GM21360 (cell line): ENCODE results near the gene PLSCR4.

Experiments
- ATAC-seq: cut with Tn5 transposase; IDR thresholded peaks from one replicate; pipeline ENCODE4 v1.9.1; 2021; ENCODE audit warnings: mild to moderate bottlenecking, moderate library complexity; ENCODE audit not compliant: unreplicated experiment

The PLSCR4 gene

GRCh38 chr3:146196789-146197188 lies 54.1 kb downstream of the PLSCR4 start:
- ATAC-seq: no peak

GRCh38 chr3:146195605-146196004 lies 55.3 kb downstream of the PLSCR4 start:
- ATAC-seq: no peak

GRCh38 chr3:146195030-146195429 lies 55.9 kb downstream of the PLSCR4 start:
- ATAC-seq: no peak

- ATAC-seq: no peak
Measured at GRCh38 chr3:146191051-146191450, 59.9 kb downstream of the PLSCR4 start.

GRCh38 chr3:146189519-146190173 lies 61.3 kb downstream of the PLSCR4 start:
- peak; percentile 95 for ATAC-seq

DNA sequence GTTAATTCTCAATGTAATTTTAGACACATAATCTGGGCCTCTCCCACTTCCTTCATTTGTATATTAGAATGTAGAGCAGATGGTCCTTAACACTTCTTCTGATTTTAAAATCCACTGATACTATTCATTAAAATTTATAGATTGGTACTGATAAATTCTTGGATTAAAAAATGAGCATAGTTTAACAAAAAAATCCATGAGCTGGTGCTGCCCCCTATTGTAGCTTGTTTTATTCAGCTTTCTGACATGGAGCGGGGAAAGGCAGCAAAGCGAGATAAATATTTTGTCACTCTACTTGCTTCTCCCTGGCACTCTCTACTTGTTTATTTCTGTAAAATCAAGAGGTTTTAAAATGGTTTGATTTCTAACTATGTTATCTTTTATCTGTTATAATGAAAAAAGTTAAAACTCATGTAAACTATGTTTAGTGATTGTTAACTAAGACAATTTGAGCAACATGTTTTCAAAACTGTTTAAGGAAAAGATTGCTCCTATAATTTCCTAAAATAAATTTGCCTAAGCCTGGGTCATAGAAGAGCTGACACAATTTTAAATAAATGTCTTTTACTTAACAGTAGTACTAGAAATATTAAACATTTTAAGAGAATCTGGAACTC lies 63.5 kb downstream of the PLSCR4 start:
- ATAC-seq: no peak

GRCh38 chr3:146184241-146185015 lies 66.5 kb downstream of the PLSCR4 start:
- ATAC-seq: no peak

DNA sequence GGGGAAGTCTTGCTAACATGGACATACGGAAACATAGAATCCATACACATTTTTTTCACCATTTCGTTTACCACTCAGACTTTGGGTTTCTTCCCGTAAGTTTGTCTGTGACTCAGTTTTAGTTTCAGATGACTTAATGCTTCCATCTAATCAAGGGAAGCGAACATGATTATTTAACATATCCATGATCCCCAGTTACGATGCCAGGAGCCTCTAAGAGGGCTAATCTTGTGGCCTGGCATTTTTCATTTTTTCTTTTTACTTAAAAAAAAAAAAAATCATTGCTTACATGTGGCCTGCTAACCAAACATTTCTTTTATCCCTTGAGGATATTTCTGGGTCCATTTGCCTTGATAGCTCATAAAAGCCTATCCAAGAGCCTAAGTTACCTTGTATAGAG lies 69.7 kb downstream of the PLSCR4 start:
- no peak for ATAC-seq

DNA sequence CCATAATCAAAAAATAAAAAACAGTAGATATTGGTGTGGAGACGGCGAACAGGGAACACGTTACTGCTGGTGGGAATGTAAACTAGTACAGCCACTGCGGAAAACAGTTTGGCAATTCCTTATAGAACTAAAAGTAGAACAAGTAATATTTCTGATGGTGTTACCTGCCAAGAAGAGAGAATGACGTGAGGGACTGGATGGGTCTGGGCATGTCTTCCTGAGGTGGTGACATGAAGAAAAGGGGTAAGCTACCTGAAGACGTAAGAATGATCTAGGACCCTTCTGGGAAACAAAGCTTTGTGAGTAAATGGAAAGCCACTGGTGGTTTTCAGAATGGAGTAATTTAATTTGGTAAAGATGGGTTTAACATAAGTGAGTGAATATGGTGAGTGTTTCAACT lies 70.5 kb downstream of the PLSCR4 start:
- ATAC-seq: no peak

- ATAC-seq: no peak
Measured at GRCh38 chr3:146178006-146178689, 72.8 kb downstream of the PLSCR4 start.

- no peak for ATAC-seq
Measured at GRCh38 chr3:146177519-146177918, 73.4 kb downstream of the PLSCR4 start.

DNA sequence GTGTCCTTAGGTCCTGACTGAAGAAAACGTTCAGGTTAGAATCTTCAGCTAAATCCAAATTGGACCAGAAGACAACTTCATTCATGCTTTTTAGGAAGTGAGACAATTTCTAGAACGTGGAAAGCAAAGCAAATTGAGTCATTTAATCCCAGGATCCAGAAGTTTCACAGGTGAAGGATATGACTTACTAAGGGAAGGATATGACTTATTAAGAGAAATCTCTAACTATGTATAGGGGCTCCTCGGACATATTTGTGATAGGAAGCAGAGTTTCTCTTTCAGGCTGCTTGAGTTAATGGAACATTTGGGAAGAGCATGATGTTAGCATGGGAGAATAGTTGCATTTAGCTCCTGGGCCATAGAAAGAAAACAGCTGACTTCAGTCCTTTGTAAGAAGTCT lies 73.8 kb downstream of the PLSCR4 start:
- ATAC-seq: no peak

DNA sequence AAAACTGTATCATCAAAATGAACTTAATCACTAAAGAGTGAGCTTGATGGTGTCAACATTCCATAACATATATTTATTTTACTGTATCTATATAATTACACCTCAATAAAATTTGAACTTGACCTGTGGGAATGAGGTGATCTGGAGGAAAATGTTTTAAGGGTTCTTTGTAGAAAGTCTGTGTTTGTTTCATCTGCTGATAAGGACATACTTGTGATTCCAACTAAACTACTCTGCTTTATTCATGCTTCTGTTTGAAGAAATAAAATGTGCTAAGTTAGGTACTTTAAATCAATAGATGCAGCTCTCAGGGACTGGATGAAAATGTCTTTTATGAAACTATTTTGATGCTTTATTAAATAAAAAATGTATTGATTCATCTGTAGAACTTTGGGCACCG lies 78.3 kb downstream of the PLSCR4 start:
- ATAC-seq: no peak

- ATAC-seq: no peak
Measured at GRCh38 chr3:146170591-146170990, 80.3 kb downstream of the PLSCR4 start.

- no peak for ATAC-seq
Measured at GRCh38 chr3:146169891-146170290, 81.0 kb downstream of the PLSCR4 start.

DNA sequence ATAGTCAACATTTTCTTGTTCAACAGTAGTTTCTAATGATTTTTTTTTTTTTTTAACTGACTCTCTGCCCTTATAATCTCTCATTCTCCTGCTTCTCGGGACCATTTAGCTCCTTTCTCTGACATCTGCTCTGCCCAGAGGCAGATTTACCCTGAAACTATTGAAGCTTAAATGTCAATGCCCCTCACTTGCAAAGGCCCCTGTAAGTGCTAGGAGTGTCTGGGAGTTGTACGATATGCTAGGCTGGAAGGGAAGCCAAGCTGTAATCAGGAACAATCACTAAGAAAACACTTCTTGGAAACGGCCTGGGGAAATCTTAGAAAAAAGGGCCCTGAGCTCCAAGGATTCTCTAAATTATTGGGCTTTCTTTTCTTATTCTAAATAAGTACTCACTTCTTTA lies 84.1 kb downstream of the PLSCR4 start:
- no peak for ATAC-seq

DNA sequence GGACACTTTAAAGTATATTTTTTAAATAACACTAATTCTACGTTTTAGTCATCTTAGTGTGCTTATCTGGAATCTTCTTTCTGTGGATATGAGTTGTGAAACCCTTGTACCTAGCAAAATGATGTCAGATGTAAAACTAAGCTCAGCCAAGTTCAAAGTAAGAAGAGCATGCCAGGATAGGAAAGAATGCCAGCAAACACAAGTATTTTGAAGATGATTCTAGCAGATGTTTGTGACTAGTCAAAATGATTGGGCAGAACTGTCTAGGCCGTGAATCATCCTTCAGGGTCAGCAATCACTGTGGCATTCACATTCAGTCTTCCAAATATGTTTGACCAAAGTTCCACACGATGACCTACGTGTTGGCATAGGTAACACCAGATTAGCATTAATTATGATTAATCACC lies 84.5 kb downstream of the PLSCR4 start:
- no peak for ATAC-seq

DNA sequence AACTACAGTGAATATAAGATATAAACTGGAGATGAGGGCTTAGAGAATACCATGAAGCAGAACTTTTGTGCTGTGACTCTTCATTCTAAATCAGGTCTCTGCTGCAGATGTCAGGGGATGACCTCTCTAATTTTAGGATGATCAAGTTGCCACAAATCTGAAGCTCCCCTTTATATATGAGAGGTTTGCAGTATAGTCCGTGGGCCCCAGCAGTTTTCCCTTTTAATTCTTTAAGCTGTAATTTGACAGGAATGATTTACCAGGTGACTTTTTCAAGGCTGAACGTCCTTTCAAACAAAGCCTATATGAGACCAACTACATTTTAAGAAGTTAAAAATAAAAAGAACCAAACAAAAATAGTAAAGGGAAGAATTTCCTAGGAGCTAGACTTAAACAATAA lies 85.0 kb downstream of the PLSCR4 start:
- no peak for ATAC-seq

GRCh38 chr3:146164971-146165769 lies 85.7 kb downstream of the PLSCR4 start:
- ATAC-seq: no peak

- no peak for ATAC-seq
Measured at GRCh38 chr3:146164506-146164905, 86.4 kb downstream of the PLSCR4 start.

GRCh38 chr3:146164071-146164470 lies 86.8 kb downstream of the PLSCR4 start:
- ATAC-seq: no peak
